Caco-2 (cell line): ENCODE data around the gene TCEAL7. TPM values are rescaled to one million over a fixed set of nuclear protein-coding genes. Genes with fewer than 3 reads are reported as not detected.
"Not testable (repeated sequence)": the region's sequence is repeated elsewhere in the genome, so short reads cannot be mapped to it uniquely, and the experiment has no call there.

ENCODE experiments used
- BruUV-seq: library from RNA; stranded (reverse); fragments of 400-500 nt; replicated peaks from 2 replicates; lab custom pipeline; 2021; lab: Mats Ljungman, UMichigan
- CTCF ChIA-PET: fragments of 300-600 bp; sonication (Branson Sonifier 250); formaldehyde crosslinking; loops from one replicate; lab custom pipeline; 2022; ENCODE audit warnings: antibody characterized with exemption; lab: Charles Lee
- POLR2A ChIA-PET: fragments of 300-600 bp; sonication (Branson Sonifier 250); formaldehyde crosslinking; loops from one replicate; lab custom pipeline; 2022; ENCODE audit warnings: antibody characterized with exemption; lab: Charles Lee
- DNase-seq, 2 experiments: peaks; one replicate each; pipeline versions ENCODE4 v3.0.0 to v3.0.0-alpha.2; 2020 to 2022
- H3K27me3 ChIP-seq: replicated peaks from 2 replicates; pipeline ENCODE4 v1.6.0; 2011; ENCODE audit warnings: low read length; ENCODE audit not compliant: control insufficient read depth, insufficient read depth
- H3K36me3 ChIP-seq: 2 replicates; pipeline ENCODE4 v1.5.1; 2011; ENCODE audit warnings: low read length; ENCODE audit not compliant: control insufficient read depth, insufficient read depth
- H3K4me1 ChIP-seq: fragments of 250-450 bp; sonication (Bioruptor Pico); 2 replicates; pipeline ENCODE4 v1.5.1; 2020; ENCODE audit warnings: mild to moderate bottlenecking
- H3K4me3 ChIP-seq: 2 replicates; pipeline ENCODE4 v1.5.1; 2011; ENCODE audit warnings: low read depth, mild to moderate bottlenecking, control low read depth, low read length
- H3K9me3 ChIP-seq: fragments of 250-450 bp; sonication (Bioruptor Pico); 2 replicates; pipeline ENCODE4 v1.5.1; 2020; ENCODE audit warnings: mild to moderate bottlenecking, moderate library complexity
- H3K27ac Mint-ChIP-seq: one replicate; pipeline ENCODE4 v1.8.0; 2022; ENCODE audit warnings: mixed read lengths; ENCODE audit not compliant: unreplicated experiment
- H3K27me3 Mint-ChIP-seq: one replicate; pipeline ENCODE4 v1.8.0; 2022; ENCODE audit warnings: mixed read lengths; ENCODE audit not compliant: insufficient read depth, unreplicated experiment
- H3K36me3 Mint-ChIP-seq: one replicate; pipeline ENCODE4 v1.8.0; 2022; ENCODE audit warnings: mild to moderate bottlenecking, mixed read lengths; ENCODE audit not compliant: insufficient read depth, unreplicated experiment
- H3K4me1 Mint-ChIP-seq: one replicate; pipeline ENCODE4 v1.8.0; 2022; ENCODE audit warnings: low read depth, mixed read lengths; ENCODE audit not compliant: unreplicated experiment
- H3K4me3 Mint-ChIP-seq: one replicate; pipeline ENCODE4 v1.8.0; 2022; ENCODE audit warnings: mild to moderate bottlenecking, moderate library complexity, mixed read lengths; ENCODE audit not compliant: unreplicated experiment
- H3K9me3 Mint-ChIP-seq: one replicate; pipeline ENCODE4 v1.8.0; 2022; ENCODE audit warnings: mixed read lengths; ENCODE audit not compliant: unreplicated experiment
- CTCF ChIP-seq, 2 experiments: fragments of 200-600 bp in 1 of 2; IDR thresholded peaks; 1 replicate in 1 of 2; 2 replicates in 1 of 2; pipeline versions ENCODE4 v1.5.1 to v1.8.0; 2011 to 2022; ENCODE audit warnings: antibody characterized with exemption in 1 of 2, control low read depth in 1 of 2, inconsistent platforms in 1 of 2, low read depth in 1 of 2, low read length in 1 of 2, mild to moderate bottlenecking in 1 of 2, moderate library complexity in 1 of 2; ENCODE audit not compliant: insufficient read depth in 1 of 2, severe bottlenecking in 1 of 2, unreplicated experiment in 1 of 2
- intact Hi-C: fragments of 100-400 bp; cut with micrococcal nuclease; formaldehyde crosslinking; loops from one replicate; pipeline ENCODE4 v1.10.0; 2022; ENCODE audit not compliant: unreplicated experiment
- total RNA-seq: library from RNA; stranded (reverse); gene quantifications from 2 replicates; pipeline ENCODE4 v1.2.3, GENCODE V29; 2022

The TCEAL7 gene
- total RNA-seq, 1 experiment from 2014 or later = not detected

GRCh38 chrX:103356858-103357257 lies 26.8 kb downstream of the TCEAL7 start:
- ChIA-PET POLR2A (interaction anchor here (0.6 to 1.6 kb wide), 2 partner anchors 23 to 49 kb away, joined by 5 to 6 read pairs; no protein-coding TSS in a partner anchor), CTCF (interaction anchor here (1.1 kb wide), 1 partner anchor 13 kb away, joined by 3 read pairs; no protein-coding TSS in a partner anchor)
- Mint-ChIP-seq H3K27ac (peak overlapping the region; percentile 73), H3K4me3 (peak overlapping the region; percentile 83), H3K36me3 (peaks cover 22% of the 10 kb centered on the region), H3K4me1 (peaks cover 5% of the 10 kb centered on the region), H3K27me3 (no peaks in the 10 kb centered on the region), H3K9me3 (no peaks in the 10 kb centered on the region)
- intact Hi-C loops = no loop called here
- Histone ChIP-seq H3K4me1 (peaks cover 17% of the 10 kb centered on the region), H3K27me3 (no peaks in the 10 kb centered on the region), H3K9me3 (no peaks in the 10 kb centered on the region), H3K36me3 (no peaks in the 10 kb centered on the region), H3K4me3 (peak overlapping the region; percentile 44)
- no TSS peak for BruUV-seq
- no peak for DNase-seq
- TF ChIP-seq CTCF (IDR thresholded peaks at IDR 0.05; ENCODE audit: insufficient read depth in 1 of 2, low read depth in 1 of 2, low read length in 1 of 2, severe bottlenecking in 1 of 2, unreplicated experiment in 1 of 2) = no peak

- H3K27me3 Mint-ChIP-seq = no peaks in the 10 kb centered on the region
- POLR2A ChIA-PET = no interaction called here
- H3K36me3 ChIP-seq = no peaks in the 10 kb centered on the region
- intact Hi-C loops = no loop called here
- no peak overlapping the region for H3K4me3 ChIP-seq
- H3K9me3 ChIP-seq = no peaks in the 10 kb centered on the region
- no peaks in the 10 kb centered on the region for H3K9me3 Mint-ChIP-seq
- CTCF ChIA-PET = no interaction called here
- no peaks in the 10 kb centered on the region for H3K27me3 ChIP-seq
- peaks cover 24% of the 10 kb centered on the region for H3K4me1 ChIP-seq
- peak overlapping the region; percentile 83 for H3K4me3 Mint-ChIP-seq
- no peak for DNase-seq
- peaks cover 9% of the 10 kb centered on the region for H3K4me1 Mint-ChIP-seq
- H3K27ac Mint-ChIP-seq = peak overlapping the region; percentile 13
- no peak for TF ChIP-seq CTCF (IDR thresholded peaks at IDR 0.05; ENCODE audit: insufficient read depth in 1 of 2, low read depth in 1 of 2, low read length in 1 of 2, severe bottlenecking in 1 of 2, unreplicated experiment in 1 of 2)
- H3K36me3 Mint-ChIP-seq = peaks cover 22% of the 10 kb centered on the region
- TSS peak; percentile 79 for BruUV-seq
Observed at GRCh38 chrX:103357871-103358270, 27.8 kb downstream of the TCEAL7 start.

- H3K36me3 ChIP-seq, DNase-seq, BruUV-seq, H3K4me3 ChIP-seq, H3K9me3 ChIP-seq, POLR2A ChIA-PET, H3K27me3 Mint-ChIP-seq, H3K27me3 ChIP-seq, H3K9me3 Mint-ChIP-seq, CTCF ChIA-PET, H3K4me3 Mint-ChIP-seq, H3K27ac Mint-ChIP-seq: not testable (repeated sequence)
- H3K4me1 Mint-ChIP-seq = peaks cover 12% of the 10 kb centered on the region
- intact Hi-C loops = loop anchor here (5.0 kb wide), 2 partner anchors 83 to 103 kb away; no protein-coding TSS in a partner anchor
- peaks cover 33% of the 10 kb centered on the region for H3K4me1 ChIP-seq
- peaks cover 22% of the 10 kb centered on the region for H3K36me3 Mint-ChIP-seq
Observed at GRCh38 chrX:103359605-103360004, 29.6 kb downstream of the TCEAL7 start.
